GM12872 (cell line): ENCODE measurements around the gene POLD4.

ENCODE experiments used
- CTCF ChIP-seq: IDR thresholded peaks from 3 replicates; pipeline ENCODE4 v1.5.1; 2011; ENCODE audit warnings: low read depth, mild to moderate bottlenecking, low read length, moderate library complexity; ENCODE audit not compliant: insufficient read depth

Gene POLD4

GRCh38 chr11:67306769-67307544 lies 46.4 kb downstream of the POLD4 start:
- no peak for TF ChIP-seq CTCF

DNA sequence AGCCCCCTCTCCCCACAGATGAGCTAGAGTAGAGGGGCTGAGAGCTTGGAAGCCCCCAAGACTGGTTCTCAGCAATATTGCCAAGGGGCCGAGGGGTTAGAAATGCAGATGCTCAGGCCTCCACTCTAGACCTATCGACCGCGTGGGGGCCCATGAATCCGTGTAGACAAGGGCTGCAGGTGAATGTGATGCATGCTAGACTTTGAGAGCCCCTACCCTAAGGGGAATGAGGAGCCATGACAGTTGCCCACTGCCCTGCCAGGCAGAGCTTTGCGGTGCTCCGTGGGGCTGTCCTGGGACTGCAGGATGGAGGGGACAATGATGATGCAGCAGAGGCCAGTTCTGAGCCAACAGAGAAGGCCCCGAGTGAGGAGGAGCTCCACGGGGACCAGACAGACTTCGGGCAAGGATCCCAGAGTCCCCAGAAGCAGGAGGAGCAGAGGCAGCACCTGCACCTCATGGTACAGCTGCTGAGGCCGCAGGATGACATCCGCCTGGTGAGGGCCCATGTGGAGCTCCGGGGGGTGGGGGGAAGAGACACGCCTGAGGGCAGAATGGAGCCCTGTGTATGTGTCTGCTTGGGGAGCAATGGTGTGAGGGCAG lies 48.7 kb downstream of the POLD4 start:
- no peak for TF ChIP-seq CTCF

- no peak for TF ChIP-seq CTCF
Measured at GRCh38 chr11:67303835-67304411, 49.4 kb downstream of the POLD4 start.

DNA sequence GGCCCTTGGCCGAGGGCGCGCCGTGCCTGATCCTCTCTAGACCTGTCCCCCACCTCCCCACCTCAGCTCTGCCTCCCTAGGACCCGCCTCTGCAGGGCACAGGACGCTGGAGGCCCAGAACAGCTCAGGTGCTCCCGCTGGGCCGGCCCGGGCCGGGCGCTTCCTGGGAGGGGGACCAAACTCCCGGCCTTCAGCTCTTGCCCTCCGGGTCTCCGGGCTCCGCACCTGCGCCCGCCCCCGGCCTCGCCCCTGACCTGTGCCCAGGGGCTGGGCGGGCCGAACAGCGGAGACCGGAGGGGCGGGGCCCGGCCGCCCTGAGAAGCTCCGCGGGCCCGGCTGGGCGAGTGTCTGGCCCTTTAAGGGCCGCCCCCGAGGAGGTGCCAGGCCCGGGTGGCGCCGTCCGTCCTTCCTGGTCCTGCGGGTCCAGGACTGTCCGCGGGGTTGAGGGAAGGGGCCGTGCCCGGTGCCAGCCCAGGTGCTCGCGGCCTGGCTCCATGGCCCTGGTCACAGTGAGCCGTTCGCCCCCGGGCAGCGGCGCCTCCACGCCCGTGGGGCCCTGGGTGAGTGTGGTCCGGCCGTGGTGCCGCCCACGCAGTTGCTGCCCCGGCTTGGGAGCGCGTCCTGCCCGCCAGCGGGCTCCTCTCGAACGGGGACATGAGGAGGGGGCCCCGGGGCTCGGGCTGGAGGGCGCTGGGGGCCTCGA lies 50.1 kb downstream of the POLD4 start, which contains the start of gene SSH3:
Gene SSH3 (plus strand): TSS at position 399 of the 703 bp plus-strand sequence. CDS start 96 bp downstream, at position 495.
- no peak for TF ChIP-seq CTCF

DNA sequence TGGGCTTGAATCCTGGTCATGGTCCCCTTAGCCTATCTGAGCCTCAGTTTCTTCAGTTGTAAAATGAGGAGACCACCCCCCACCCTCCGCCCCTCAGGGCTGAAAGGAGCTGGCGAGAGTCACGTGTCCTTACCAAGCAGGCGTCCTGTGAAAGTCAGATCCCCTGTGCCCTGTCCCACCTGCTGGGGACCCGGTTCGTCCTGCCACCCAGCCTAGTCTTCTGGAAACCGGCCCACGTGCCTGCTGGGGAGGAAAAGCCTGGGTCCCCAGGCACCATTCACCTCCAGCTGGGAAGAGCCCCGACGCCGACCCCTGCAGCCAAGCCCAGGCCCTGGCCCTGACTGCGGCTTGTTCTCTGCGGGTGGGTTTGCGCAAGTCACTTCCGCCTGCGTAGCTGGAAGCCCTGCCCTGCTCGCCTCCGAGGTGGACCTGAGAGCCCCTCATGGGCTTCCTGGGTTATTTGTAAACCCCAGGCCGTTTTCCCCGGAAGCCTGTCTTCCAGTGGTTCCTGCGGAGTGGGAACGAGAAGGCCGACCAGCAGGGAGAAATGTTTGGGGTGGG lies 50.7 kb downstream of the POLD4 start:
- no peak for TF ChIP-seq CTCF

GRCh38 chr11:67301951-67302516 lies 51.3 kb downstream of the POLD4 start:
- TF ChIP-seq CTCF, result no peak
